HG03378 (cell line): Measurements from ENCODE around the gene ANKRD9.

Source experiments
- ATAC-seq: cut with Tn5 transposase; IDR thresholded peaks from one replicate; pipeline ENCODE4 v1.9.1; 2021; ENCODE audit warnings: mild to moderate bottlenecking, moderate library complexity; ENCODE audit not compliant: unreplicated experiment

The ANKRD9 gene

GRCh38 chr14:102499401-102500157 is 10.0 kb downstream of the ANKRD9 start:
- no peak for ATAC-seq

GRCh38 chr14:102498678-102499265 is 10.8 kb downstream of the ANKRD9 start:
- ATAC-seq, result no peak

GRCh38 chr14:102497998-102498677 is 11.4 kb downstream of the ANKRD9 start:
- no peak for ATAC-seq

GRCh38 chr14:102496958-102497744 is 12.4 kb downstream of the ANKRD9 start:
- ATAC-seq, result no peak

GRCh38 chr14:102496331-102496691 is 13.3 kb downstream of the ANKRD9 start:
- no peak for ATAC-seq

- no peak for ATAC-seq
These were observed 13.9 kb downstream of the ANKRD9 start for GRCh38 chr14:102495491-102496330.

- no peak for ATAC-seq
These were observed 16.0 kb downstream of the ANKRD9 start for GRCh38 chr14:102493585-102493984.

- ATAC-seq, result no peak
These were observed 16.5 kb downstream of the ANKRD9 start for GRCh38 chr14:102493096-102493495.

- ATAC-seq, result no peak
These were observed 17.1 kb downstream of the ANKRD9 start for GRCh38 chr14:102492531-102492910.

- ATAC-seq, result no peak
These were observed 17.6 kb downstream of the ANKRD9 start for GRCh38 chr14:102491786-102492530.

GRCh38 chr14:102491366-102491765 is 18.2 kb downstream of the ANKRD9 start:
- ATAC-seq, result no peak

- no peak for ATAC-seq
These were observed 19.1 kb downstream of the ANKRD9 start for GRCh38 chr14:102490456-102490855.

- no peak for ATAC-seq
These were observed 22.4 kb downstream of the ANKRD9 start for GRCh38 chr14:102487204-102487577.

- no peak for ATAC-seq
These were observed 22.9 kb downstream of the ANKRD9 start for GRCh38 chr14:102486513-102487203.

GRCh38 chr14:102485693-102486512 is 23.7 kb downstream of the ANKRD9 start:
- ATAC-seq, result no peak

GRCh38 chr14:102484316-102484715 is 25.3 kb downstream of the ANKRD9 start:
- ATAC-seq, result no peak

GRCh38 chr14:102481791-102482238 is 27.8 kb downstream of the ANKRD9 start:
- no peak for ATAC-seq

- ATAC-seq, result no peak
These were observed 28.2 kb downstream of the ANKRD9 start for GRCh38 chr14:102481371-102481770.
